Suprapubic skin (tissue), 3 donors: ENCODE results near the gene REN.

Source experiments
- CTCF ChIP-seq, 2 donors: fragments of 200-600 bp in 1 of 2; fragments of 450-650 bp in 1 of 2; sonication (generic) in 1 of 2; IDR thresholded peaks; one replicate each; pipeline ENCODE4 v1.5.1; 2016 to 2019; ENCODE audit warnings: antibody characterized with exemption in 2 of 2, mild to moderate bottlenecking in 1 of 2, moderate library complexity in 1 of 2
- POLR2A ChIP-seq, 2 donors: fragments of 450-650 bp; IDR thresholded peaks; one replicate each; pipeline ENCODE4 v1.6.1; 2017; ENCODE audit warnings: antibody characterized with exemption in 2 of 2, mild to moderate bottlenecking in 2 of 2, moderate library complexity in 2 of 2

GRCh38 chr1:204126386-204126785, 39.8 kb downstream of the REN start:
- TF ChIP-seq CTCF (IDR thresholded peaks at IDR 0.05): no peak
- no peak for TF ChIP-seq POLR2A (IDR thresholded peaks at IDR 0.05)
